Peyer's patch (tissue), 4 donors: ENCODE data around the gene HAUS3. TPM values are rescaled to one million over a fixed set of nuclear protein-coding genes. Genes with fewer than 3 reads are reported as not detected.

Experiments used
- DNase-seq, 3 donors: peaks; one replicate each; pipeline ENCODE4 v3.0.0-alpha.2; 2017 to 2019
- H3K27ac ChIP-seq, 4 donors: fragments of 200-600 bp; sonication (generic); one replicate each; pipeline ENCODE4 v1.5.1; 2016 to 2019
- H3K27me3 ChIP-seq, 2 donors: fragments of 200-600 bp; sonication (generic); one replicate each; pipeline ENCODE4 v1.5.1; 2019
- H3K36me3 ChIP-seq, 3 donors: fragments of 200-600 bp; sonication (generic); one replicate each; pipeline ENCODE4 v1.5.1; 2016 to 2019
- H3K4me1 ChIP-seq, 4 donors: fragments of 200-600 bp; sonication (generic); one replicate each; pipeline ENCODE4 v1.5.1; 2016 to 2019
- H3K4me3 ChIP-seq, 4 donors: fragments of 200-600 bp; sonication (generic); 1 replicate in 3 of 4; 2 replicates in 1 of 4; pipeline ENCODE4 v1.5.1; 2016 to 2019; ENCODE audit warnings: mild to moderate bottlenecking in 1 of 4
- H3K9me3 ChIP-seq, 4 donors: fragments of 200-600 bp; sonication (generic); one replicate each; pipeline ENCODE4 v1.5.1; 2016 to 2019; ENCODE audit warnings: mild to moderate bottlenecking in 1 of 4
- POLR2A ChIP-seq, 2 donors: fragments of 450-650 bp; IDR thresholded peaks; one replicate each; pipeline ENCODE4 v1.5.1; 2017; ENCODE audit warnings: antibody characterized with exemption in 2 of 2, mild to moderate bottlenecking in 2 of 2, moderate library complexity in 2 of 2
- total RNA-seq, 4 donors: library from RNA; depleted of rRNA; stranded (reverse); fragments of >200 nt; gene quantifications; one replicate each; pipeline ENCODE4 v1.1.0, GENCODE V29; 2016
- TF ChIP-seq, protein P1 (sequence below), 6 experiments: fragments of 450-650 bp in 4 of 6; fragments of 200-600 bp in 2 of 6; sonication (generic) in 1 of 6; IDR thresholded peaks; one replicate each; pipeline ENCODE4 v1.5.1; 2017 to 2019; ENCODE audit warnings: antibody characterized with exemption in 6 of 6, mild to moderate bottlenecking in 3 of 6, moderate library complexity in 1 of 6

Gene HAUS3
- total RNA-seq, 4 donors from 2014 or later = 8.6 to 11.6 (median 9.0) TPM

DNA sequence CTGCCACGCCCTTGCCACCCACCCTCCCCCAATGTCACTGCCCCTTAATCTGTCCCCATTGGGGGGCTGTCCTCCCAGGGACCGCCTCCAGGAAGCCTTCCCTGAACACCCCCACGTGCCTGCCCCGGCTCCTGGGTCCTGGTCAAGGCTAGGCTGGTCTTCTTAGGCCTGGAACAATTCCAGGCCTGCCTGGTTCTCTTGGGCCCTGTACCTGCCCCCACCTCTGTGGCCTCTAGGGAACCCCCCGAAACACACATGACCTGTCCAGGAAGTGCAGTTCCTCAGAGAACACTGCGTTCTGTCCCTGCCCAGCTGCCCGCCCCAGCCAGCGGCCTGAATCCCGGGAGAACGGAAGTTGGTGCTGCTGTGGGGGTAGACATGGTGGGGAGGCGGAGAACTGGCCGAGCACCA, 14.9 kb upstream of the HAUS3 start:
- Histone ChIP-seq H3K4me1 (peaks cover 0 to 56% (median 15%) of the 10 kb centered on the region in 4 donors), H3K36me3 (peaks cover 0 to 58% (median 0%) of the 10 kb centered on the region in 3 donors), H3K9me3 (no peaks in the 10 kb centered on the region), H3K27me3 (no peaks in the 10 kb centered on the region), H3K27ac (peak overlapping the region; percentile 20 to 73 (median 59)), H3K4me3 (no peak overlapping the region)
- TF ChIP-seq, protein P1, sequence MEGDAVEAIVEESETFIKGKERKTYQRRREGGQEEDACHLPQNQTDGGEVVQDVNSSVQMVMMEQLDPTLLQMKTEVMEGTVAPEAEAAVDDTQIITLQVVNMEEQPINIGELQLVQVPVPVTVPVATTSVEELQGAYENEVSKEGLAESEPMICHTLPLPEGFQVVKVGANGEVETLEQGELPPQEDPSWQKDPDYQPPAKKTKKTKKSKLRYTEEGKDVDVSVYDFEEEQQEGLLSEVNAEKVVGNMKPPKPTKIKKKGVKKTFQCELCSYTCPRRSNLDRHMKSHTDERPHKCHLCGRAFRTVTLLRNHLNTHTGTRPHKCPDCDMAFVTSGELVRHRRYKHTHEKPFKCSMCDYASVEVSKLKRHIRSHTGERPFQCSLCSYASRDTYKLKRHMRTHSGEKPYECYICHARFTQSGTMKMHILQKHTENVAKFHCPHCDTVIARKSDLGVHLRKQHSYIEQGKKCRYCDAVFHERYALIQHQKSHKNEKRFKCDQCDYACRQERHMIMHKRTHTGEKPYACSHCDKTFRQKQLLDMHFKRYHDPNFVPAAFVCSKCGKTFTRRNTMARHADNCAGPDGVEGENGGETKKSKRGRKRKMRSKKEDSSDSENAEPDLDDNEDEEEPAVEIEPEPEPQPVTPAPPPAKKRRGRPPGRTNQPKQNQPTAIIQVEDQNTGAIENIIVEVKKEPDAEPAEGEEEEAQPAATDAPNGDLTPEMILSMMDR (IDR thresholded peaks at IDR 0.05) = no peak
- no peak for TF ChIP-seq POLR2A (IDR thresholded peaks at IDR 0.05)
- DNase-seq = peak in 2 of 3 donors; percentile 30 to 54

DNA sequence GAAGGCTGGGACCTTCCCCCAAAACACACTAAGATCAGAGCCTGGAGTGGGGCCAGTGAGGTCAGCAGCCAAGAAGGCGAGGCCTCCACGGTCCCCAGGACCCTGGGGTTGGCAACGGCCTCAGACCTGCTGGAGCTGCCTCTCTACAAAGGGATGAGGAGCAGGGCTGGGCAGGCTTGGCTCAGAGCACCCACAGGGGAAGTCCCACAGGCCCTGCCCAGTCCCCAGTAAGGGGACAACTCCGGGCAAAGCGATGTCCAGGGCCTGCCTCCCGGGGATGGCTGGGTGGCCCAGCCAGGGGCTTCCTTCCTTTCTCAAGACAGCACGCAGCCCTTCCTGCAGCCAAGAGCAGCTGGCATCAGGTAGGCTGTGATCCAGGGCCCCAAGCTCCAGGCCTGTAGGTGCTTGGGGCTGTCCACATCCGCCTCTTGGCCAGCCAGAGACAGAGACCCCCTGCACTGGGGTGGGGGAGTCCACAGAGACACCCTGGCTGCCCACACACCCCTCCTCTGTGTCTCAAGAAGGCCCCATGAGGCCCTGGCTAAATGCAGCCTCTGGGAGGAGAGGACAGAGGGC, 14.3 kb upstream of the HAUS3 start:
- Histone ChIP-seq H3K27ac (peak overlapping the region; percentile 20 to 73 (median 59)), H3K27me3 (no peaks in the 10 kb centered on the region), H3K4me3 (no peak overlapping the region), H3K9me3 (no peaks in the 10 kb centered on the region), H3K36me3 (peaks cover 0 to 64% (median 0%) of the 10 kb centered on the region in 3 donors), H3K4me1 (peaks cover 0 to 56% (median 15%) of the 10 kb centered on the region in 4 donors)
- DNase-seq = peak in 2 of 3 donors; percentile 14 to 41
- TF ChIP-seq, protein P1 (IDR thresholded peaks at IDR 0.05) = no peak
- TF ChIP-seq POLR2A (IDR thresholded peaks at IDR 0.05) = no peak

DNA sequence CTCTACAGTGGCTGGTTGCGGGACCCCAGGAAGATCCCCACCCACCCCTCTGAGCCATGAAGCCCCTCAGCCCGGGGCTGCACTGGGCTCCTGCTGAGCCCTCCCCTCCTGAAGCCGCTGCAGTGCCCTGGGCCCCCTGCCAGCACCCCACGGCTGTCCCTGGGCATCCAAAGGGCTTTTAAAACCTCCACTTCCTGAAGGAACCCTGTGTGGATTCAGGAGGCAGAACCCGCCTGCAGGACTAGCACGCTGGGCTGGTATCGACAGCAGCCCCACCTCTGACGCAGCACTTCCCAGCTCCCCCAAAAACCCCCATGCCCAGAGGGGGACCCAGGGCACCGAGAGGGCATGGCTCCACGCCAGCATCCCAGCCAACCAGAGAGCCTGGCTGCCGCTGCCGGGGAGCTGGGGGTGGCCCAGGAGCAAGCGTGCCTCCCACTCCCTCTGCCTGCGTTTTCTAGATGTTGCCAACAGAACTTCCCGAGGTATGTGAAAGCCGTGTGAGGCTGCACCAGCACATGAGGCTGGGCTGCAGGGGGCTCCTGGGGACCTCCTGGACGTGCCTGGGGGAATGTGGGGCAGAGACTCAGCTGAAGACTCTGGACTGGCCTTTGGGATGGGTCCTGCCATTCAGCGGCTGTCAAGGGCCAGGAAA, 13.7 kb upstream of the HAUS3 start:
- Histone ChIP-seq H3K4me1 (peaks cover 0 to 54% (median 10%) of the 10 kb centered on the region in 4 donors), H3K27me3 (no peaks in the 10 kb centered on the region), H3K9me3 (no peaks in the 10 kb centered on the region), H3K36me3 (peaks cover 0 to 70% (median 0%) of the 10 kb centered on the region in 3 donors), H3K4me3 (no peak overlapping the region), H3K27ac (peak overlapping the region in 3 of 4 donors; percentile 57 to 73 (median 61))
- peak in 2 of 3 donors; percentile 12 to 48 for DNase-seq
- TF ChIP-seq POLR2A (IDR thresholded peaks at IDR 0.05) = no peak
- TF ChIP-seq, protein P1 (IDR thresholded peaks at IDR 0.05) = no peak

DNA sequence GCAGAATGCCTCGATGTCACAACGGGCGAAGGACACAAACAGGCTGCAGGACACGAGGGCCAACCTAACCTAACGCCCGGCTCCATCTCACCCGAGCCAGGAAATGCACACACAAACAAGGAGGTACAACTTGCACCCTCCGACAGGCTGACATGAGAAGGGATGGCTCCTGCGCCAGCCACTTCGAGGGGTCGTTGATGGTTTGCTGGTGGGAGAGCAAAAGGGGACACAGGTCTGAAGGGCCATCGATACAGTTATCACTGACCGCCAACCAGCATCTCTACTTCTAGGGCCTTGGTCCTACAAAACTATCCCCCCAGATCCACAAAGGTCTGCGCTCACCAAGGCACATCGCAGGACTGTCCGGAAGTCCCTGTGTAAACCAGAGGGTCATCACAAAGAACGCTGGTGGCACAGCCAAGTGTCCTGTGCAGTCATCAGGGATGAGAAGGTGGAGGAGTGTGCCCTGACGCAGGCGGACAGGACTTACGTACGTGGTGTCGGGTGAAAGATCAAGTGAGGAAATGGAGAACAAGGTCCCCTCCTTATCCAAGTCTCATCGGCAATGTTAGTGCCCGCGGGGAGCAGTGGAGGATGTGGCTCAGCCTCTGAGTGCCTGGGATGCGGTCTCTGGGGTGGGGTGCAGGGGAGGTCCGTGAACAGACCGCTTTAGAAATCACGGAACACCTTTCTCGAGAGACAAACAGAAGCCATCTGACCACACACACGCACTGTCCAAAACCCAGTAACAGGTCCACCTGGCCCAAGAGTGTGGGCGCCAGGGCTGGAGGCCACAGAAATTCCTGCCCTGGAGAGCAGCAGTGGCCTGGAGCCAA, 13.0 kb upstream of the HAUS3 start:
- H3K4me3 ChIP-seq = no peak overlapping the region
- H3K27ac ChIP-seq = peak overlapping the region in 2 of 4 donors; percentile 61 to 73
- TF ChIP-seq, protein P1 (IDR thresholded peaks at IDR 0.05) = no peak
- TF ChIP-seq POLR2A (IDR thresholded peaks at IDR 0.05) = no peak
- H3K36me3 ChIP-seq = peaks cover 0 to 78% (median 0%) of the 10 kb centered on the region in 3 donors
- H3K27me3 ChIP-seq = no peaks in the 10 kb centered on the region
- no peaks in the 10 kb centered on the region for H3K9me3 ChIP-seq
- peaks cover 0 to 46% (median 6%) of the 10 kb centered on the region in 4 donors for H3K4me1 ChIP-seq
- DNase-seq = peak in 2 of 3 donors; percentile 15 to 42
